Stimulated activated CD4-positive, alpha-beta T cell treated with anti-CD3 and anti-CD28 coated beads, Interleukin-1b, Interleukin-23, amount 100 ng/mL, for 24 hours (primary cell): ENCODE results near the gene RAC2.
A peak's percentile ranks its signal among the peaks of the same experiment; 100 is the strongest.

ENCODE experiments used
- DNase-seq, 4 experiments: peaks; one replicate each; pipeline ENCODE4 v3.0.0-alpha.2; 2020; ENCODE audit warnings: low read depth in 4 of 4, low spot score in 1 of 4

RAC2 gene

DNA sequence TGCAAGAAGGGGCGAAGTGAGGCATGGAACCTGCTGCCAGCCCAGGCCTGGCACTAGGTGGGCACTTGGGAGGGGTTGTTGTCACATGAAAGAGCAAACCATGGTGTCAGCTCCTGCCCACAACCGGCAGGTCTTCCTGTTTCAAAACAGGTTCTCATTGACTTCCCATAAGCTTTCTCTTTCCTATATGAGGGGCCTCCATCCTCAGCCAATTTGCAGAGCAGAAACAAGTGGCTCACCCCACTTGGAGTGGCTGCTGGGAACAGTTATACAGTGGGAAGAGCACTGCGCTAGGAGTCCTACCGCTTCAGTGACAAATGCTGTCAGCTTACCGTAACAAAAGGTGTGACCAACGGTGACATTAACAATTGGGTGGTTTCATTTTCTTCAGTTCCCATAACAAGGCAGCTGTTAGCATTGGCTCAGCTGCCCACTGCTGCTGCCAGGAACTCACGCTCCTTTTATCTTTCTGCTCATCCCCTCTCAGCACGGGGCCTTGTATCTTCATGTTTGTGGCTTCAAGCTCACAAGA lies 21.6 kb downstream of the RAC2 start:
- no peak for DNase-seq

- DNase-seq = no peak
These were observed 22.4 kb downstream of the RAC2 start for GRCh38 chr22:37221424-37222333.

DNA sequence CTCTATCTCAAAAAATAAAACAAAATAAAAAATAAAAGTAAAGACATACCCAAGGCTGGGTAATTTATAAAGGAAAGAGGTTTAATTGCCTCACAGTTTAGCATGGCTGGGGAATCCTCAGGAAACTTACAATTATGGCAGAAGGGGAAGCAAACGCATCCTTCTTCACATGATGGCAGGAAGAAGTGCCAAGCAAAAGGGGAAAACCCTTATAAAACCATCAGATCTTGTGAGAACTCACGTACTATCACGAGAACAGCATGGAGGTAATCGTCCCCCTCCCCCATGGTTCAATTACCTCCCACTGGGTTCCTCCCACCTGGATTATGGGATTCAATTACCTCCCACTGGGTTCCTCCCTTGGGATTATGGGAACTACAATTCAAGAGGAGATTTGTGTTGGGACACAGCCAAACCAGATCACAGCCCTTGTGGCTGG lies 23.5 kb downstream of the RAC2 start:
- DNase-seq = no peak

- no peak for DNase-seq
These were observed 24.5 kb downstream of the RAC2 start for GRCh38 chr22:37219533-37219932.

- peak in 1 of 4 experiments; percentile 54 for DNase-seq
These were observed 25.2 kb downstream of the RAC2 start for GRCh38 chr22:37218771-37219411.

GRCh38 chr22:37218399-37218770 lies 25.7 kb downstream of the RAC2 start:
- DNase-seq = no peak

DNA sequence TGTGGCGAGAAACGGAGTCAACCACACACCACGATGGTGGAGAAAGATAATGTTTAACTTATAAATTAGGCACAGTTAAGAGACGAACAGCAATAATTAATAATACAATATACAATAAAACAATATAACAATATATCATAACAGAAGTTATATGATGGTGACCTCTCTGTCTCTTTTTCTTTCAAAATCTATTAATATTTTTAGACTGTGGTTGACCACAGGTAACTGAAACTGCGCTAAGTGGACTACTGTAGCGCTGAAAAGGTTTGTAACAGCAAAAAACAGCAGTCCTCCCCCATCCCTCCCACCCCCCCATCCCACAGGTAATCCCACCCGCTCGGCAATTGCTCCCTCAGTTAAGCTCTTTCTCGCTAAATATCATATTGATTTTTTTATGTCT lies 28.2 kb downstream of the RAC2 start:
- DNase-seq = no peak

DNA sequence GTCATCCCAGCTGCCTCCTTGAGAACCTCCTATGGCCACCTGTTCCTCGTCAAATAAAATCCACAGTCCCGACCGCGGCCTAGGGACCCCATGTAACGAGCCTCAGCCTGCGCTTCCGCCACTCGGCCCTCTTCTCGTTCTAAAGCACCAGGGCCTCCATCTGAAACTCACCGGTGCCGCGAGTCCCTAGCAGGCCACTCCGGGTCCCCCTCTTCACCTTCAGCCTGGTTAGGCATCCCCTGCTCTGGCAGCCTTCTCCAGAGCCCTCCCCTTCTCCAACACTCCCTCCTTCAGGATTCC lies 29.4 kb downstream of the RAC2 start:
- no peak for DNase-seq

DNA sequence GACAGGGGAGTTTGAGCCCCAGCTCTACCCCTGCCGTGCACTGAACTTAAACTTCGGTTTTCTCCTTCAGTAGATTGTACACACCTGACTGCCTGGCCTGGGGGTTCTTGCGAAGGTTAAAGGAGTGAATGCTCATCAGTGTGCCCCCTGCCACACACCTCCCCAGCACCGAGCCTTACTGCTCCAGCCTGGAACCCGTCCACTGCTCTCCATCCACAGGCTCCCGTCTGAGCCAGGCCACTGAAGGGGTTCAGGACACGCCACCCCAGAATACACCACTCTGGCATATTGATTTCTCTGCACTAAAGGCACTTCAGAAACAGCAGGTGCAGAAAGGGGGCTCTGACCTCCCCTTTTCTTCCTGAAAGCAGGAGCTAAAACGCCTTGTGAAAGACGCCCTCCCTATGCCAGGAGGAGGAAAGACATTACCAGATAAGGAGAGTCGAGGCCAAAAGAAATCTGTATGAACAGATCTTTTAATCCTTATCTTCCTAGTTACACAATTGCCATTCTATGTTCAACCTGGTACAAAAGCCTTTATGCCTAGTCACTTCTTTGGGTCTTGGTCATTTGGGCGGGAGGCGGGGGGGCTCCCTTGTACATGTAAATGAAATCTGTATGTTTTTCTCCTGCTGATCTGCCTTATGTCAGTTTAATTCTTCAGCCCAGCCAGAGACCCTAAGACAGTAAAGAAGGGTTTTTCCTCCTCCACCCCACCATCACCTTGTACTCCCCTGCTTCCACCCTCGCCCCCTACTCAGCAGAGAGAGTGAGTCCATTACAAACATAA lies 29.9 kb downstream of the RAC2 start:
- no peak for DNase-seq

DNA sequence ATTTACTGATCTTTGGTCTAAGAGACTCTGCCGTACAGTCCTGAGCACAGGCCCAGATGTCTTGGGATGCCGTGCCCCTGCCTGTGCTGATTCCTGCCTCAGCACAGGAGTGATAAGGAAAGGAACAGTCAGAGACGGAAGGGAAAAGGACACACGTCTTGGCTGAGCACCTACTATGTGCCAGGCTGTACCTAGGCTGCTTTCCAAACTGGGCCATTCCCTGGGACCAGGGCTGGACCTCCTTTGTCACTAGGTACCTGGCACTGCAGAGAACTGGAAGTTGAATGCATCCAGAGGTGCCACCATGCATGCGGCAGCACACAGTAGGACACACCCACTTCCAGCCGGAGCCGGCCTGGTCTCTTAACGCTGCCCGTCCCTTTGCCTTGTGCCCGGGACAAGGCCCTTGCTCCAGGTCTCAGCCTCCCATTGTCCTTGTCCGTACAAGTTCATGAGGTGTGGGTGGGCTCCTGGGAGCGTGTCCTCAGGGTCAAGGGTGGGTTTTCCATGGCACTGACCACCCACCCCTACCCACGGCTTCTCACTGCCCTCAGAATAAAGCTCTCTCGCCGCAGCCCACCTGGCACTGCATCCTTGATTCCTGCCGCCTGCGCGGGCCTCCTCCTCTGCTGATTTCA lies 30.7 kb downstream of the RAC2 start:
- no peak for DNase-seq

GRCh38 chr22:37212174-37212906 lies 31.7 kb downstream of the RAC2 start, which contains the start of gene SSTR3:
Gene SSTR3, minus strand, starts transcription at chr22:37212477. Its CDS starts 4,674 bp downstream, at chr22:37207803.
- DNase-seq = no peak

- DNase-seq = no peak
These were observed 32.2 kb downstream of the RAC2 start for GRCh38 chr22:37211866-37212173.

DNA sequence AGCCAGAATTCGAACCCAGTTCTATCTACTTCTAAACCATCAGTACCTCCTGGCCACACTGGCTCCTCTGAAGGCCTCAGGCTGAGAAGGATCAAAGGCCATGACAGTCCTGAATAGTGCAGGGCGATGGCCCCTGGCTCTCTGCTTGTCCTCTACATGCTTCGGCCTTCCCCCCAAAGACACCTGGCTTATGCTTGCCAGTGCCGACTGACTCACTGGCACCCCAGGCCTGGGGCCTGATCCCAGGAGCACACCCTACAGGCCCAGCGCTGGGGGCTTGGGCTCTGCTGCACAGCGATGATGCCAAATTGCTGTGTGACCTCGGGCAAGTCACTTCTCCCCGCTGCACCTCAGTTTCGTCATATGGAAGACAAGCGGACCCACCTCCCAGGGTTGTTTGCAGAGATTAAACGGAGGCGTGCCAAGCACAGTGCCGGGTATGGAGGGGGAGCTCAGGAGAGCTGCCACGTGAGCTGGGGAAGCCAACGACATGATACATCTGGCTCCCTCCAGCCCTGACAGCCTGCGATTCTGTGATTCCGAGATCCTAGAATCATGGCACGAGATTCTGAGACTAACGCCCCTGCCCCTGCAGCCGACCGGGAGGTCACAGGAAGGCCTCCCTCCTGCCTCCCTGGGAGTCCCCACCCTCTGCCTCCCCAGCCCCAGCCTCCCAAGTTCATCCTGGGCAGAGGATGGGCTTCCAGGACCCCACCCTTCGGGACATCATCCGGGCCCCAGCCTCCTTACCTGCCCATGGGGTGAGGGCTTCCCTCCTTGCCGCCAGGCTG lies 32.8 kb downstream of the RAC2 start:
- DNase-seq = no peak

DNA sequence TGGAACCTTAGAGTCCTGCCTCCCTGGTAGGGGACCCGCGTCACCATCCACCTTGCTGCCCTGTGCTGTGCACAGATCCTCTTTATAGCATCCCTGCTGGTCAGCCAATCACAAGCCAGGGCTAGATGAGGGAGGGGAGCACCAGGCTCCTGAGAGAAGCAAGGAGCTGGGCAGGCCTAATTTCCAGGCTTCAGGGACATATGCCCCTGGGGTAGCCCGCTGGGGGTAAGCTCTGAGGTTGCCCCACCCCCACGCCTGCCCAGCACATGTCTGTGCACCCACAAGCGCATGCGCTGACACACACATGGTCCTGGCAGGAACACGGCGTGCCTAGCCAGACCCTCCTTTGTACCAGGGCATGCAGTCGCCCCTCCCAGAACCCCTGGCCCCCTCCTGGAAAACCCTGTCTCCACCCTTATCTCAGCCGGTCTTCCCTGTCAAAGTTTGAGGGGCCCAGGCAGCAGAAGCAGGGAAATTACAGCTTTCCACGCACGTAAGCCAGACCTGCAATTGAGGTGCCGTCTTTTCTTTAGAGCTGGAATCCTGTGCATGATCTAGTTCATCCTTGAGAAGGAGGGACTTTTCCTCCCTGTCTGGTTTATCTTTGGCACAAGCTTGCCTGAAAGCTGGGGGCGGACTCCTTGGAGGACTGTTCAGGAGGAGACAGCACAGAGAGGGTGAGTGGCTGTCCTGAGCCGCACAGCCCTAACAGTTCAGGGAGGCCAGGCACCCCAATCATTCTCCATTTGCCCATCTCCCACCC lies 33.8 kb downstream of the RAC2 start:
- no peak for DNase-seq

DNA sequence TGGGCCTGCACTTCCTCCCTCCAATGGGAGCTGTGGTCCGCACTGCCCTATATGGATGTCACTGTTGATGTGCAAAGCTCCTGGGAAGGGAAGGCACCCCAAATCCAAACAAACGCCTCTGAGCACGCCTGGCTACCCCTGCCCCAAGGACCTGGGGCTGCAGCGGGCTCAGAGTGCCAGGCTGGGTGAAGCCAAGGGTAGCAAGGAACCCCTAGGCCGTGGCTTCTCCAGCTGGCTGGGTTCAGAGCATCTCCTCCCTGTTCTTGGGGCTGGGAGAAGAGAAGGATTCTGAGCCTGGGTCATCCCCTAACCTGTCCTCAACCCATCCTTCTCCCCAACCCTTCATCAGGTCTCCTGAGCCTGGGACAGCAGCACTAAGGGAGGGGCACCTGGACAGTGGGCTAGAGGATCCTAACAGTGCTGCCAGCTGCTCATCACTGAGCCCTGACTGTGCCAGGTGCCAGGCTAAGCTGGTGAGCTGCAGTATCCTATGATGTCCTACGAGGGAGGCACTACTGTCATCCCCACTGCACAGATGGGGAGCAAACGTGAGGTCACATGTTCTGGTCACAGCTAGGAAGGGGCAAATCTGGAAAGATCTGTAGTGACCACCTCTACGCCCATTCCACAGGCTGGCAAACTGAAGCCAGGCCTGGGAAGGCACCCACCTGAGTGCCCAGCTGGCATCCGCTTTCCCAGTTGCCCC lies 34.8 kb downstream of the RAC2 start:
- DNase-seq = no peak

DNA sequence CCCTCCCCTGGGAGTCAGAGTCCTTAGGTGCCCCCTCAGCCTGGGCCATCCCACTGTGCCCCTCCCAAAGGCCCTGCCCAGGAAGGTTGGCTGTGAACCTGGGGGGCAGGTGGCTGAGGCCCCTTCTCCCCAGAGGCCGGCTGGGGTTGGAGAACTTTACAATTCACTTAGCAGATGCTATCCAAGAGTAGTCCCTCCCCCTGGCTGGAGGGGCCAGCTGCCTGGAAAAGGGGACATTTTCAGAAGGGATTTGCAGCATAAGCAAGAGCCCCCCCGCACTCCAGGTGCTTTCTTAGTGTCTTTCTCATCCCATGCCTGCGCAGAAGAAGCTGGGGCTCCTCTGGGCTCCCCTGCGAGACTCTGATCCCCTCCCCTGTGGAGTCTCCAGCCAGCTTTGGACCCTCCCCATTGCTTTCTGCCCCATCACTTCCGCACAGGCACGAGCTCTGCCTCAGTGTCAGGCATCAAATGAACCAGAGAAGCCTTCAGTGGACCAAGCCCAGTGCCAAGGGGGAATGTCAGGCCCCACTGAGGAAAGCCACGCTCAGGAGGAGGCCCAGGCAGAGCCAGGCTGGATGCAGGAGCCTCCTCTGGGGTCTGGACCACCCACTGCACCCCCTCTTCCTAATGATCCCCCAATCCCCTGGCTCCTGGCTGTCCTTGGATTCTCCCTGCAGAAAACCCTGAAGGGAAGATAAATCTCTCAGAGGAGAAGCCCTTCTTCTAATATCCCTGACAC lies 35.5 kb downstream of the RAC2 start:
- no peak for DNase-seq

GRCh38 chr22:37207981-37208380 lies 36.1 kb downstream of the RAC2 start:
- DNase-seq = no peak
